Spleen (tissue), 11 donors: ENCODE results near the gene IL17B. TPM values are rescaled to one million over a fixed set of nuclear protein-coding genes. Genes with fewer than 3 reads are reported as not detected.
A peak's percentile ranks its signal among the peaks of the same experiment; 100 is the strongest.

Source experiments
- DNase-seq: peaks from one replicate; pipeline ENCODE4 v3.0.0-alpha.2; 2020
- H3K27ac ChIP-seq, 8 donors: fragments of 200-600 bp; sonication (generic) in 7 of 8; 1 replicate in 4 of 8; 2 replicates in 4 of 8; pipeline versions ENCODE4 v1.5.0 to v1.8.0; 2016 to 2021; ENCODE audit warnings: inconsistent platforms in 4 of 8, mild to moderate bottlenecking in 4 of 8, moderate library complexity in 1 of 8
- H3K27me3 ChIP-seq, 7 donors: fragments of 200-600 bp; sonication (generic) in 6 of 7; replicated peaks in 1 of 7; 1 replicate in 4 of 7; 2 replicates in 3 of 7; pipeline versions ENCODE4 v1.5.0 to v1.8.0; 2016 to 2021; ENCODE audit warnings: inconsistent platforms in 3 of 7, mild to moderate bottlenecking in 1 of 7
- H3K36me3 ChIP-seq, 6 donors: fragments of 200-600 bp; sonication (generic) in 5 of 6; 1 replicate in 4 of 6; 2 replicates in 2 of 6; pipeline versions ENCODE4 v1.5.0 to v1.8.0; 2016 to 2021; ENCODE audit warnings: inconsistent platforms in 2 of 6
- H3K4me1 ChIP-seq, 6 donors: fragments of 200-600 bp; sonication (generic) in 5 of 6; 1 replicate in 3 of 6; 2 replicates in 3 of 6; pipeline versions ENCODE4 v1.5.0 to v1.8.0; 2016 to 2021; ENCODE audit warnings: inconsistent platforms in 3 of 6
- H3K4me3 ChIP-seq, 8 donors: fragments of 200-600 bp; sonication (generic) in 7 of 8; 1 replicate in 4 of 8; 2 replicates in 4 of 8; pipeline versions ENCODE4 v1.5.0 to v1.8.0; 2016 to 2021; ENCODE audit warnings: inconsistent platforms in 4 of 8, mild to moderate bottlenecking in 4 of 8, moderate library complexity in 2 of 8
- H3K9me3 ChIP-seq, 8 donors: fragments of 200-600 bp; sonication (generic) in 7 of 8; 1 replicate in 4 of 8; 2 replicates in 4 of 8; pipeline versions ENCODE4 v1.5.0 to v1.8.0; 2016 to 2021; ENCODE audit warnings: inconsistent platforms in 4 of 8
- POLR2A ChIP-seq, 3 donors: fragments of 450-650 bp; IDR thresholded peaks; one replicate each; pipeline ENCODE4 v1.5.1; 2017; ENCODE audit warnings: antibody characterized with exemption in 3 of 3, mild to moderate bottlenecking in 1 of 3
- POLR2AphosphoS5 ChIP-seq, 3 donors: sonication (generic); formaldehyde crosslinking; IDR thresholded peaks; one replicate each; pipeline ENCODE4 v1.5.1; 2017; ENCODE audit warnings: antibody characterized with exemption in 3 of 3
- WGBS, 5 donors: extraction: QIAGEN DNeasy Blood & Tissue Kit in 3 of 5; methylation state at CpG; one replicate each; pipeline versions ENCODE4 v1.1.5 to v1.1.7; 2013 to 2018; 5-methylcytosine and 5-hydroxymethylcytosine counted together
- intact Hi-C: fragments of 100-400 bp; cut with DNase I; formaldehyde crosslinking; loops from one replicate; pipeline ENCODE4 v1.15.0; 2023; ENCODE audit warnings: low total_unique reads
- polyA plus RNA-seq, 3 donors: library from polyadenylated mRNA; stranded (reverse); fragments of 200-250 nt; gene quantifications; one replicate each; pipeline ENCODE4 v1.2.1, GENCODE V29; 2013
- total RNA-seq, 7 donors: library from RNA; depleted of rRNA in 3 of 7; stranded (reverse); fragments of >200 nt in 3 of 7; fragmentation: NEBNext Ultra II Directional in 4 of 7; extraction: Animal tissue kit (Norgen Biotek cat#: 25700) in 4 of 7; gene quantifications; one replicate each; pipeline versions ENCODE4 v1.1.0 to v1.2.1, GENCODE V29; 2016 to 2021
- TF ChIP-seq, protein P1 (sequence below), 11 experiments: fragments of 200-600 bp in 7 of 11; fragments of 450-650 bp in 4 of 11; sonication (generic) in 4 of 11; IDR thresholded peaks in 8 of 11; conservative IDR thresholded peaks in 3 of 11; 1 replicate in 7 of 11; 2 replicates in 4 of 11; pipeline versions ENCODE4 v1.4.0 to v1.8.0; 2016 to 2021; ENCODE audit warnings: antibody characterized with exemption in 11 of 11, inconsistent platforms in 4 of 11, mild to moderate bottlenecking in 1 of 11
- donor health status: healthy with polysubstance abuse.
- donor health status: DM: no; HTN: no; CAD: no; lungs with moderate emphysema.
- donor health status: DM: no; HTN: no; CAD: no.
- donor health status: Bipolar disorder and iron deficiency.
- donor health status: healthy.
- donor health status: DM: no; HTN: no; CAD: no.
- donor health status: DM: yes; HTN: yes; CAD: no.

The IL17B gene
- total and polyA plus RNA-seq, 10 donors, result 0.30 to 1.4 (median 0.60) TPM; not detected in 4

DNA sequence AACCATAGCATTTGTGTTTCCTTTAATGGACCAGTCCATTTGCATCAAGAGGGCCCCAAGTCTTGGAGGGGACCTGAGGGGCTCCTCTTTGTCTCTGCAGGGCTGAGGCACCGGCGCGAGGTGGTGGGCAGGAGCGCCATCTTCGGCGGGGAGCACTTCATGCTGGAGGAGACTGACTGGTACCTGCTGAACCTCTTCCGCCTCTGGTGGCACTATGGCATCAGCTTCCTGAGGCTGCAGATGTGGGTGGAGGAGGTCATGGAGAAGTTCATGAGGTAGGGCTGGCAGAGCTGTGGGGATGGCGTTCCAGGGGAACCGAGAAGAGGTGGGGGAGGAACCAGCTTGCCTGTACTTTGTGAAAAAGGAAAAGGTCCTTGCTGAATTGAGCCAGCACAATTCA, 15.2 kb downstream of the IL17B start:
- intact Hi-C loops, result no loop called here
- TF ChIP-seq POLR2A (IDR thresholded peaks at IDR 0.05), result no peak
- TF ChIP-seq POLR2AphosphoS5 (IDR thresholded peaks at IDR 0.05), result no peak
- TF ChIP-seq, protein P1, sequence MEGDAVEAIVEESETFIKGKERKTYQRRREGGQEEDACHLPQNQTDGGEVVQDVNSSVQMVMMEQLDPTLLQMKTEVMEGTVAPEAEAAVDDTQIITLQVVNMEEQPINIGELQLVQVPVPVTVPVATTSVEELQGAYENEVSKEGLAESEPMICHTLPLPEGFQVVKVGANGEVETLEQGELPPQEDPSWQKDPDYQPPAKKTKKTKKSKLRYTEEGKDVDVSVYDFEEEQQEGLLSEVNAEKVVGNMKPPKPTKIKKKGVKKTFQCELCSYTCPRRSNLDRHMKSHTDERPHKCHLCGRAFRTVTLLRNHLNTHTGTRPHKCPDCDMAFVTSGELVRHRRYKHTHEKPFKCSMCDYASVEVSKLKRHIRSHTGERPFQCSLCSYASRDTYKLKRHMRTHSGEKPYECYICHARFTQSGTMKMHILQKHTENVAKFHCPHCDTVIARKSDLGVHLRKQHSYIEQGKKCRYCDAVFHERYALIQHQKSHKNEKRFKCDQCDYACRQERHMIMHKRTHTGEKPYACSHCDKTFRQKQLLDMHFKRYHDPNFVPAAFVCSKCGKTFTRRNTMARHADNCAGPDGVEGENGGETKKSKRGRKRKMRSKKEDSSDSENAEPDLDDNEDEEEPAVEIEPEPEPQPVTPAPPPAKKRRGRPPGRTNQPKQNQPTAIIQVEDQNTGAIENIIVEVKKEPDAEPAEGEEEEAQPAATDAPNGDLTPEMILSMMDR (IDR thresholded peaks at IDR 0.05 in 8 of 11, conservative IDR thresholded peaks at IDR 0.05 in 3 of 11), result no peak
- peaks cover 0 to 3% (median 0%) of the 10 kb centered on the region in 6 donors for H3K36me3 ChIP-seq
- no peak for DNase-seq
- WGBS, 5 donors, result 89 to 96% (median 91%) methylated on average over 9 of the region's 9 CpGs
- H3K27ac ChIP-seq, result no peak overlapping the region
- no peaks in the 10 kb centered on the region for H3K9me3 ChIP-seq
- H3K4me3 ChIP-seq, result no peak overlapping the region
- peaks cover 0 to 33% (median 17%) of the 10 kb centered on the region in 6 donors for H3K4me1 ChIP-seq
- H3K27me3 ChIP-seq, result no peaks in the 10 kb centered on the region

DNA sequence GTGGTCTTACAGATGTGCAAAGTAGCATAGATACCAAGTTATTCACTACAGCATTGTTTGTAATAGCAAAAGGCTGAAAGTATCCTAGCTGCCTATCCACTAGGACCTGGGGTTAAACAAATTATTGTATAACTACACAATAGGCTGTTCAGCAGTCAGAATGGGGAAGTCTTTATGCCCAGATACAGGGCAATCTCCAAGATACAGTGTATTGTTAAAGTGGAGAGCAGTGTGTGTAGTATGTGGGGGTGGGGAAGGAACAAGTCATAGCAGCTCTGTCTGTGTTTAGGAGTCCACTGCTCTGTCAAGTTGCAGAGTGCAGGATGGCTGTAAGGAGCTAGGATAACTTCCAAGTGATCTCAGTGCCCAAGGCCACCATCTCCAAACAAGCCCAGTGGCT, 15.7 kb downstream of the IL17B start:
- Histone ChIP-seq H3K4me1 (peaks cover 0 to 39% (median 23%) of the 10 kb centered on the region in 6 donors), H3K36me3 (peaks cover 0 to 3% (median 0%) of the 10 kb centered on the region in 6 donors), H3K9me3 (no peaks in the 10 kb centered on the region), H3K27me3 (no peaks in the 10 kb centered on the region), H3K27ac (no peak overlapping the region), H3K4me3 (no peak overlapping the region)
- intact Hi-C loops, result no loop called here
- DNase-seq, result no peak
- TF ChIP-seq, protein P1 (IDR thresholded peaks at IDR 0.05 in 8 of 11, conservative IDR thresholded peaks at IDR 0.05 in 3 of 11), result no peak
- no peak for TF ChIP-seq POLR2A (IDR thresholded peaks at IDR 0.05)
- no peak for TF ChIP-seq POLR2AphosphoS5 (IDR thresholded peaks at IDR 0.05)

DNA sequence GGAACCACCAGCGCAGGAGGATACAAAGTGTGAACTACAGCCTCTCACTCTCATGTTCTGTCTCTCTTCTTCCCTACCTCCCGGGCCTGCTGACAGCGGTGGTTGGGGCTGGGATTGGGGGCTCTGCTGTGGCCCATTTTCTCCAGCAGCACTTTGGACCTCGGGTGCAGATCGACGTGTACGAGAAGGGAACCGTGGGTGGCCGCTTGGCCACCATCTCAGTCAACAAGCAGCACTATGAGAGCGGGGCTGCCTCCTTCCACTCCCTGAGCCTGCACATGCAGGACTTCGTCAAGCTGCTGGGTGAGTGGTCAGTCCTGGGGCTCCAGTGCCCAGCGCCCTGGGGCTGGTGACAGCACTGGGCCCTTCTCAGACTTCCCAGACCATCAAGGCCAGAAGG, 16.6 kb downstream of the IL17B start:
- TF ChIP-seq POLR2AphosphoS5 (IDR thresholded peaks at IDR 0.05), result no peak
- TF ChIP-seq POLR2A (IDR thresholded peaks at IDR 0.05), result no peak
- TF ChIP-seq, protein P1 (IDR thresholded peaks at IDR 0.05 in 8 of 11, conservative IDR thresholded peaks at IDR 0.05 in 3 of 11), result no peak
- H3K4me3 ChIP-seq, result no peak overlapping the region
- no peak overlapping the region for H3K27ac ChIP-seq
- no peaks in the 10 kb centered on the region for H3K27me3 ChIP-seq
- H3K9me3 ChIP-seq, result no peaks in the 10 kb centered on the region
- WGBS, 5 donors, result 91 to 96% (median 95%) methylated on average over 9 to 12 of the region's 12 CpGs
- no peak for DNase-seq
- peaks cover 0 to 3% (median 0%) of the 10 kb centered on the region in 6 donors for H3K36me3 ChIP-seq
- intact Hi-C loops, result no loop called here
- H3K4me1 ChIP-seq, result peaks cover under 1 to 40% (median 26%) of the 10 kb centered on the region in 6 donors

DNA sequence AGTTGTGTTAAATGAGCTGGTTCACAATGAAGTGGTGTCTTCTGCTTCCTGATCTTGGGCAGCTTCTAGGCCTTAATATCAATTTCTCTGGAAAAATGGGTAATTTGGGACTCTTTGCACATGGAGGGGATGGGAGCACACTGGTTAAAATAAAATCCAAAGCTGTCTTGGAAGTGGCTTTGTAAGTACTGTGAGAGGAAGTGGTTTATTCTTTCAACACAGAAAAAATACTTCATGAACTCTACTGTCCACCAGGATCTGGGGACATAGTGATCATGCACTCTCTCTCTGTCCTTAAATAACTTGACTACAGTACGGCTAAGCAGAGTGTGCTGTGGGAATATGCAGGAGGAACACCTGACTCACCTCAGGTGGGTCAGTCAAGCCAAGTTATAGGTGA, 18.8 kb downstream of the IL17B start:
- Histone ChIP-seq H3K4me3 (no peak overlapping the region), H3K27ac (peak overlapping the region in 4 of 8 donors; percentile 4 to 46 (median 32)), H3K9me3 (no peaks in the 10 kb centered on the region), H3K36me3 (peaks cover 0 to 9% (median 3%) of the 10 kb centered on the region in 6 donors), H3K4me1 (peaks cover 4 to 45% (median 30%) of the 10 kb centered on the region in 6 donors), H3K27me3 (no peaks in the 10 kb centered on the region)
- DNase-seq, result no peak
- intact Hi-C loops, result no loop called here
- TF ChIP-seq, protein P1 (IDR thresholded peaks at IDR 0.05 in 8 of 11, conservative IDR thresholded peaks at IDR 0.05 in 3 of 11), result no peak
- TF ChIP-seq POLR2AphosphoS5 (IDR thresholded peaks at IDR 0.05) (no peak), POLR2A (IDR thresholded peaks at IDR 0.05) (no peak)
- WGBS, 5 donors, result 40 to 65% (median 50%) methylated on average over 1 of the region's 1 CpG
